Gastroesophageal sphincter (tissue), 4 donors: ENCODE data around the gene SLC6A19. TPM values are rescaled to one million over a fixed set of nuclear protein-coding genes. Genes with fewer than 3 reads are reported as not detected.

Source experiments
- ATAC-seq: fragments of 150-250 bp; one replicate; pipeline ENCODE4 v1.9.1; 2016; ENCODE audit warnings: mild to moderate bottlenecking, moderate library complexity
- H3K27ac ChIP-seq, 4 donors: fragments of 200-600 bp; sonication (generic) in 3 of 4; 1 replicate in 3 of 4; 2 replicates in 1 of 4; pipeline ENCODE4 v1.5.1; 2016 to 2019
- H3K27me3 ChIP-seq: fragments of 200-600 bp; sonication (generic); one replicate; pipeline ENCODE4 v1.5.1; 2019
- H3K36me3 ChIP-seq, 2 donors: fragments of 200-600 bp; sonication (generic); one replicate each; pipeline ENCODE4 v1.5.1; 2019; ENCODE audit warnings: control low read depth in 1 of 2
- H3K4me1 ChIP-seq, 3 donors: fragments of 200-600 bp; sonication (generic); 1 replicate in 2 of 3; 2 replicates in 1 of 3; pipeline ENCODE4 v1.5.1; 2016 to 2019; ENCODE audit warnings: control low read depth in 2 of 3
- H3K4me3 ChIP-seq, 2 donors: fragments of 200-600 bp; sonication (generic); one replicate each; pipeline ENCODE4 v1.5.1; 2019; ENCODE audit warnings: mild to moderate bottlenecking in 1 of 2, moderate library complexity in 1 of 2
- H3K9me3 ChIP-seq, 3 donors: fragments of 200-600 bp; sonication (generic); one replicate each; pipeline ENCODE4 v1.5.1; 2017 to 2019; ENCODE audit warnings: control low read depth in 2 of 3
- EP300 ChIP-seq: sonication (generic); formaldehyde crosslinking; IDR thresholded peaks from one replicate; pipeline ENCODE4 v1.6.1; 2017; ENCODE audit warnings: antibody characterized with exemption, mild to moderate bottlenecking
- POLR2A ChIP-seq, 2 donors: fragments of 450-650 bp; IDR thresholded peaks; one replicate each; pipeline ENCODE4 v1.6.1; 2017; ENCODE audit warnings: antibody characterized with exemption in 2 of 2, mild to moderate bottlenecking in 2 of 2, moderate library complexity in 1 of 2
- POLR2AphosphoS5 ChIP-seq: sonication (generic); formaldehyde crosslinking; IDR thresholded peaks from one replicate; pipeline ENCODE4 v1.6.1; 2017; ENCODE audit warnings: antibody characterized with exemption
- WGBS, 2 donors: methylation state at CpG; one replicate each; pipeline ENCODE4 v1.1.5; 2018; ENCODE audit warnings: low coverage in 1 of 2; 5-methylcytosine and 5-hydroxymethylcytosine counted together
- total RNA-seq, 4 donors: library from RNA; depleted of rRNA; stranded (reverse); fragments of >200 nt; gene quantifications; one replicate each; pipeline ENCODE4 v1.1.0, GENCODE V29; 2016
- TF ChIP-seq, protein P1 (sequence below), 4 experiments: fragments of 200-600 bp in 2 of 4; fragments of 450-650 bp in 2 of 4; sonication (generic) in 1 of 4; IDR thresholded peaks; one replicate each; pipeline ENCODE4 v1.5.1; 2017 to 2019; ENCODE audit warnings: antibody characterized with exemption in 4 of 4, mild to moderate bottlenecking in 2 of 4, moderate library complexity in 2 of 4

Gene SLC6A19
- total RNA-seq, 4 donors from 2014 or later, result not detected

DNA sequence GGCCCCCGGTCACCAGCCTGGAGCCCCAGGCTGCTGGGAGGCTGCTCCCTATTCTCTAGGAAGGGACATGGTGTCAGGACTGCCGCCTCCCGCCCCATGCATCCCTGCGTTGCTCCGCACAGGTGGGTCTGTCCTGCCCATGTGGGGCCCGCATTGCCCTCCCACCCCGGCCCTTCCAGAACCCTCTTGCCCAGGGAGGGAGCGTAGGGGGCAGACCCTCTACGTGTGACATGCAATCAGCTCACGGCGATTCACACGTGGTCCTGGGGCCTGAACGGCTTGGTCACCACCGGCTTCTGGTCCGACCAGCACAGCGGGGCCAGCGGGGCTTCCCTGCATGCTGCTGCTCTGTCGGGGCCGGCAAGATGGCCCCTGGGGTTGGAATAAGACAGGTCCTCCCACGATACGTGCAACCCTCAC is 9.4 kb downstream of the SLC6A19 start:
- no peak for TF ChIP-seq POLR2AphosphoS5
- TF ChIP-seq, protein P1, sequence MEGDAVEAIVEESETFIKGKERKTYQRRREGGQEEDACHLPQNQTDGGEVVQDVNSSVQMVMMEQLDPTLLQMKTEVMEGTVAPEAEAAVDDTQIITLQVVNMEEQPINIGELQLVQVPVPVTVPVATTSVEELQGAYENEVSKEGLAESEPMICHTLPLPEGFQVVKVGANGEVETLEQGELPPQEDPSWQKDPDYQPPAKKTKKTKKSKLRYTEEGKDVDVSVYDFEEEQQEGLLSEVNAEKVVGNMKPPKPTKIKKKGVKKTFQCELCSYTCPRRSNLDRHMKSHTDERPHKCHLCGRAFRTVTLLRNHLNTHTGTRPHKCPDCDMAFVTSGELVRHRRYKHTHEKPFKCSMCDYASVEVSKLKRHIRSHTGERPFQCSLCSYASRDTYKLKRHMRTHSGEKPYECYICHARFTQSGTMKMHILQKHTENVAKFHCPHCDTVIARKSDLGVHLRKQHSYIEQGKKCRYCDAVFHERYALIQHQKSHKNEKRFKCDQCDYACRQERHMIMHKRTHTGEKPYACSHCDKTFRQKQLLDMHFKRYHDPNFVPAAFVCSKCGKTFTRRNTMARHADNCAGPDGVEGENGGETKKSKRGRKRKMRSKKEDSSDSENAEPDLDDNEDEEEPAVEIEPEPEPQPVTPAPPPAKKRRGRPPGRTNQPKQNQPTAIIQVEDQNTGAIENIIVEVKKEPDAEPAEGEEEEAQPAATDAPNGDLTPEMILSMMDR (IDR thresholded peaks at IDR 0.05), result no peak
- TF ChIP-seq POLR2A (IDR thresholded peaks at IDR 0.05), result no peak
- TF ChIP-seq EP300, result no peak
- Histone ChIP-seq H3K4me1 (no peaks in the 10 kb centered on the region), H3K9me3 (no peaks in the 10 kb centered on the region), H3K4me3 (no peak overlapping the region), H3K27me3 (peaks cover 58% of the 10 kb centered on the region), H3K27ac (no peak overlapping the region), H3K36me3 (no peaks in the 10 kb centered on the region)
- WGBS, 2 donors, result no CpG with 5 or more reads among the region's 21 CpGs
- no peak for ATAC-seq

DNA sequence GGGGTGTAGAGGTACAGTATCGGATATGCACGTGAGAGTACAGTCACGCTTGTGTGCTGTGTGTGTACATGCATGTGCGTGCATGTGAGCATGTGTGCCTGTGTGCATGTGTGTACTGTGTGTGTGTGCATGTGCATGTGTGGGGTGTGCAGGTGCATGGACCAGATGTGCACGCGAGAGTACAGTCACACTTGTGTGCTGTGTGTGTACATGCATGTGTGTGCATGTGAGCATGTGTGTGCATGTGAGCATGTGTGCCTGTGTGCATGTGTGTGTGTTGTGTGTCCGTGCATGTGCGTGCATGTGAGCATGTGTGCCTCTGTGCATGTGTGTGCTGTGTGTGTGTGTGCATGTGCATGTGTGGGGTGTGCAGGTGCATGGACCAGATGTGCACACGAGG is 10.3 kb downstream of the SLC6A19 start:
- Histone ChIP-seq H3K4me1 (no peaks in the 10 kb centered on the region), H3K36me3 (no peaks in the 10 kb centered on the region), H3K9me3 (no peaks in the 10 kb centered on the region), H3K27ac (no peak overlapping the region), H3K27me3 (peaks cover 58% of the 10 kb centered on the region), H3K4me3 (no peak overlapping the region)
- no peak for ATAC-seq
- 90 to 94% methylated on average over 6 to 9 of the region's 9 CpGs for WGBS, 2 donors
- TF ChIP-seq POLR2AphosphoS5 (no peak), EP300 (no peak), POLR2A (IDR thresholded peaks at IDR 0.05) (no peak)
- TF ChIP-seq, protein P1 (IDR thresholded peaks at IDR 0.05), result no peak

DNA sequence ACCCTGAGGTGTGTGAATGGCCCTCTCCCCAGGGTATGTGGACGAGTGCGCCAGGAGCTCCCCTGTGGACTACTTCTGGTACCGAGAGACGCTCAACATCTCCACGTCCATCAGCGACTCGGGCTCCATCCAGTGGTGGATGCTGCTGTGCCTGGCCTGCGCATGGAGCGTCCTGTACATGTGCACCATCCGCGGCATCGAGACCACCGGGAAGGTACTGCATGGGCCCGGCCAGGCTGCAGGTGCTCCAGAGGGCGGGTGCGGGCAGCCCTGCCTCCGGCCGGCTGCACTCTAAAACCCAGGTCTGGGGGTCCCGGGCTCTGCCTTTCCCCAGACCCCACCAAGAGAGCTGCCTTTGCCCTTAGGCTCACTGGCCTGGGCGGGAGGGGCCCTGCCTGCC is 10.9 kb downstream of the SLC6A19 start:
- no peak for ATAC-seq
- Histone ChIP-seq H3K9me3 (no peaks in the 10 kb centered on the region), H3K4me3 (no peak overlapping the region), H3K27ac (no peak overlapping the region), H3K36me3 (no peaks in the 10 kb centered on the region), H3K27me3 (peaks cover 56% of the 10 kb centered on the region), H3K4me1 (no peaks in the 10 kb centered on the region)
- TF ChIP-seq POLR2A (IDR thresholded peaks at IDR 0.05) (no peak), POLR2AphosphoS5 (no peak), EP300 (no peak)
- TF ChIP-seq, protein P1 (IDR thresholded peaks at IDR 0.05), result no peak
- WGBS, 2 donors, result 100% methylated on average over 2 of the region's 20 CpGs; no CpG with 5 or more reads in 1 of the 2 donors

DNA sequence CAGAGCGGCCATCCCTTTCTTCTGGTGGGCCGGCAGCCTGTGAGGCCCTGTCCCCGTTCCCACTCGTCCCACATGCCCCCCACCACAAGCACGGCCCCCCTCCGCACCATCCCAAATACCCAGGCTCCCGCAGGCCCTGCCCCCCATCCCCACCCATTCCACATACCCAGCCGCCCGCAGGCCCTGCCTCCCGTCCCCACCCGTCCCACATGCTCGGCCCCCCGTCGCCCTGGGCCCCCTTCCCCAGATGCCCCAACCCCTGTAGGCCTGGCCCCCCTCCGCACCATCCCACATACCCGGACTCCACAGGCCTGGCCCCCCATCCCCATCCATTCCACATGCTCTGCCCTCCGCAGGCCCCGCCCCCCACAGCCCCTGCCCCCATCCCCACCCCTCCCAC is 11.5 kb downstream of the SLC6A19 start:
- no peaks in the 10 kb centered on the region for H3K9me3 ChIP-seq
- 86 to 93% methylated on average over 3 to 5 of the region's 18 CpGs for WGBS, 2 donors
- peaks cover 55% of the 10 kb centered on the region for H3K27me3 ChIP-seq
- H3K4me3 ChIP-seq, result no peak overlapping the region
- no peaks in the 10 kb centered on the region for H3K4me1 ChIP-seq
- TF ChIP-seq, protein P1 (IDR thresholded peaks at IDR 0.05), result no peak
- TF ChIP-seq POLR2A (IDR thresholded peaks at IDR 0.05) (no peak), POLR2AphosphoS5 (no peak), EP300 (no peak)
- no peak overlapping the region for H3K27ac ChIP-seq
- no peak for ATAC-seq
- no peaks in the 10 kb centered on the region for H3K36me3 ChIP-seq

DNA sequence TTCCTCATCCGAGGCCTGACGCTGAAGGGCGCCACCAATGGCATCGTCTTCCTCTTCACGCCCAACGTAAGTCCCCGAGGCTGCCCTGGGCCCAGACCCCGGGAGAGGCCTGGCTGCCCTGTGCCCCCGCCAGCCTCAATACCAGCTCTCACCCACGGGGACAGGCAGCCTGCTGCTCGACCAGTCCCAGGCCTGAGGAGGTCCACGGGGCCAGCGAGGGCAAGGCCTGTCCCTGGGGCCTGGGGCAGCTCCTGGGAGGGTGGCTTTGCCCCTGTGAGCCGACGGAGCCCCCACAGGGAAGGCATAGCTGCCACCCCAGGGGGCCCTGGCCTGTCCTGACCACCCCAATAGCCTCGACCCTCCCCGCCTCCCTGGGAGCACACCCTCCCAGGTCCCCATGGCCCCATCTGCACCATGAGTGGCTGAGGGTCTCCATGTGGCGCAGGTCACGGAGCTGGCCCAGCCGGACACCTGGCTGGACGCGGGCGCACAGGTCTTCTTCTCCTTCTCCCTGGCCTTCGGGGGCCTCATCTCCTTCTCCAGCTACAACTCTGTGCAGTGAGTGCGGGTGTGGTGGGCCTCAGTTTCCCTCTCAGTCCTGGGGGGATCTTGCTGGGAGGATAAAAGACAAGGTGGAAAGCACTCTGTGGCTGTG is 12.2 kb downstream of the SLC6A19 start:
- peaks cover 55% of the 10 kb centered on the region for H3K27me3 ChIP-seq

More for the DNA sequence above, 12.2 kb downstream of the SLC6A19 start:
- H3K9me3 ChIP-seq, result no peaks in the 10 kb centered on the region
- no peaks in the 10 kb centered on the region for H3K4me1 ChIP-seq
- ATAC-seq, result no peak
- TF ChIP-seq POLR2AphosphoS5, result no peak
- no peak for TF ChIP-seq POLR2A (IDR thresholded peaks at IDR 0.05)
- TF ChIP-seq EP300, result no peak
- TF ChIP-seq, protein P1 (IDR thresholded peaks at IDR 0.05), result no peak
- 60% methylated on average over 1 of the region's 25 CpGs; no CpG with 5 or more reads in 1 of the 2 donors for WGBS, 2 donors
- H3K36me3 ChIP-seq, result no peaks in the 10 kb centered on the region
- H3K4me3 ChIP-seq, result no peak overlapping the region
- H3K27ac ChIP-seq, result no peak overlapping the region
